Activated T-helper 2 cell treated with anti-CD3 and anti-CD28 coated beads, Interferon-gamma antibody, Interleukin-2, Interleukin-4, amounts not matched to agents 10 μg/mL and 5 μg/mL and 100 μg/mL, durations not matched to agents 14 hours and 24 hours and 36 hours (primary cell): ENCODE results near the gene ZNF771. TPM values are rescaled to one million over a fixed set of nuclear protein-coding genes. Genes with fewer than 3 reads are reported as not detected.
A peak's percentile ranks its signal among the peaks of the same experiment; 100 is the strongest.
"Not testable (repeated sequence)": the region's sequence is repeated elsewhere in the genome, so short reads cannot be mapped to it uniquely, and the experiment has no call there.

Experiments used
- DNase-seq: peaks from one replicate; pipeline ENCODE4 v3.0.0; 2021; ENCODE audit warnings: low spot score
- H3K27ac Mint-ChIP-seq: one replicate; pipeline ENCODE4 v1.8.0; 2021; ENCODE audit warnings: mixed read lengths
- H3K27me3 Mint-ChIP-seq: one replicate; pipeline ENCODE4 v1.8.0; 2021; ENCODE audit warnings: low read depth, mixed read lengths
- H3K36me3 Mint-ChIP-seq: one replicate; pipeline ENCODE4 v1.8.0; 2021; ENCODE audit warnings: low read depth, mixed read lengths
- H3K4me1 Mint-ChIP-seq: one replicate; pipeline ENCODE4 v1.8.0; 2021; ENCODE audit warnings: low read depth, mixed read lengths
- H3K4me3 Mint-ChIP-seq: one replicate; pipeline ENCODE4 v1.8.0; 2021; ENCODE audit warnings: low read depth, mild to moderate bottlenecking, moderate library complexity, mixed read lengths
- H3K9me3 Mint-ChIP-seq: one replicate; pipeline ENCODE4 v1.8.0; 2021; ENCODE audit warnings: mixed read lengths
- intact Hi-C: fragments of 100-400 bp; cut with micrococcal nuclease; formaldehyde crosslinking; loops from one replicate; pipeline ENCODE4 v1.15.1; 2023
- total RNA-seq: library from RNA; stranded (reverse); gene quantifications from 2 replicates; pipeline ENCODE4 v1.2.3, GENCODE V29; 2022

ZNF771 gene
- total RNA-seq, 1 donor from 2014 or later, result 8.3 TPM

DNA sequence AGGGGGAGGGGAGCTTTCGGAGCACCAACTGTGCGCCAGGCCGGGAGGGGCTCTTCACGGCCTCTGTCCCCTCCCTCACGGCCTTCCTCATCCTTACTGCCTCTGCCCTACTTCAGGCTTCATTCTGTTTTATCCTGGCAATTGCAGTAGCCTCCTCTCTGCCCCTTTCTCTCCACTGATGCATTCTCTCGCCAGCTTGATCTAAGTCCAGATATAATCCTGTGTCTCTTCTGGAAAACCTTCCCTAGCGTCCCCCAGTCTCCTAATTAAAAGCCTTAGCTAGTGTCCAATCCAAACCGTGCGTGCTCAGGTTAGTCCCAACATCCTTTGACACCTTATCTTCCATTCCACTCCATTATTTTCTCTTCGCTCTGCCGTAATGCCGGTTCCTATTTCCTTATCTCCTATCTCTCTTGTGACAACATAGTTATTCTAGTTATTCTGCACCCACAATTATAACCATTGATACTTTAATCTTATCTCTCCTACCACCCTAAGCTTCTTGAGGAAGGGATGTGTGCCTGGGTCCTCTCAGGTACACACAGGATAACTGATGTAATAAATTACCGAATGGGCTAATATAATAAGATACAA lies 11.3 kb upstream of the ZNF771 start:
- H3K36me3 Mint-ChIP-seq, result peaks cover 28% of the 10 kb centered on the region
- intact Hi-C loops, result loop anchor here (1.0 kb wide), 1 partner anchor 14 kb away; the partner anchor contains the start of gene SEPTIN1
- H3K4me1 Mint-ChIP-seq, result peaks cover 37% of the 10 kb centered on the region
- H3K27me3 Mint-ChIP-seq, result no peaks in the 10 kb centered on the region
- peak overlapping the region; percentile 87 for H3K4me3 Mint-ChIP-seq
- no peak for DNase-seq
- H3K9me3 Mint-ChIP-seq, result no peaks in the 10 kb centered on the region
- peak overlapping the region; percentile 88 for H3K27ac Mint-ChIP-seq

DNA sequence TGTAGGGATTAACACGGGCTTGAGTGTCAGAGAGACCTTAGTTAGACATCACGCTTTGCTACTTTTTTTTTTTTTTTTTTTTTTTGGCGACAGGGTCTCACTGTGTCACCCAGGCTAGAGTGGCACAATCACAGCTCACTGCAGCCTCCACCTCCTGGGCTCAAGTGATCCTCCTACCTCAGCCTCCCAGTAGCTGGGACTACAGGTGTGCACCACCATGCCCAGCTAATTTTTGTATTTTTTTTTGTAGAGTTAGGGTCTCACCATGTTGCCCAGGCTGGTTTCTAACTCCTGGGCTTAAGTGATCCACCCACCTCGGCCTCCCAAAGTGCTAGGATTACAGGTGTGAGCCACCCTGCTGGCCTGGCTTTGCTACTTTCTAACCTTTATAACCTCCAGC lies 10.8 kb upstream of the ZNF771 start:
- DNase-seq, H3K9me3 Mint-ChIP-seq, H3K27ac Mint-ChIP-seq, H3K27me3 Mint-ChIP-seq, intact Hi-C loops: not testable (repeated sequence)
- peaks cover 40% of the 10 kb centered on the region for H3K4me1 Mint-ChIP-seq
- H3K36me3 Mint-ChIP-seq, result peaks cover 28% of the 10 kb centered on the region
- peak overlapping the region; percentile 87 for H3K4me3 Mint-ChIP-seq

- H3K27me3 Mint-ChIP-seq, result no peaks in the 10 kb centered on the region
- intact Hi-C loops, result no loop called here
- peaks cover 41% of the 10 kb centered on the region for H3K4me1 Mint-ChIP-seq
- no peak overlapping the region for H3K27ac Mint-ChIP-seq
- no peaks in the 10 kb centered on the region for H3K9me3 Mint-ChIP-seq
- no peak for DNase-seq
- peaks cover 28% of the 10 kb centered on the region for H3K36me3 Mint-ChIP-seq
- H3K4me3 Mint-ChIP-seq, result peak overlapping the region; percentile 87
Measured at GRCh38 chr16:30397056-30397455, 10.3 kb upstream of the ZNF771 start.

- no peaks in the 10 kb centered on the region for H3K9me3 Mint-ChIP-seq
- DNase-seq, result no peak
- H3K27ac Mint-ChIP-seq, result no peak overlapping the region
- no peaks in the 10 kb centered on the region for H3K27me3 Mint-ChIP-seq
- intact Hi-C loops, result no loop called here
- no peak overlapping the region for H3K4me3 Mint-ChIP-seq
- H3K36me3 Mint-ChIP-seq, result peaks cover 28% of the 10 kb centered on the region
- H3K4me1 Mint-ChIP-seq, result peaks cover 41% of the 10 kb centered on the region
Measured at GRCh38 chr16:30397776-30398660, 9.4 kb upstream of the ZNF771 start.

- peak overlapping the region; percentile 42 for H3K4me3 Mint-ChIP-seq
- no peaks in the 10 kb centered on the region for H3K9me3 Mint-ChIP-seq
- H3K27me3 Mint-ChIP-seq, result no peaks in the 10 kb centered on the region
- peaks cover 41% of the 10 kb centered on the region for H3K4me1 Mint-ChIP-seq
- peaks cover 28% of the 10 kb centered on the region for H3K36me3 Mint-ChIP-seq
- H3K27ac Mint-ChIP-seq, result peak overlapping the region; percentile 38
- intact Hi-C loops, result no loop called here
- DNase-seq, result no peak
Measured at GRCh38 chr16:30398661-30399434, 8.6 kb upstream of the ZNF771 start.

GRCh38 chr16:30399435-30400186 lies 7.8 kb upstream of the ZNF771 start:
- no peak for DNase-seq
- H3K36me3 Mint-ChIP-seq, result peaks cover 28% of the 10 kb centered on the region
- H3K27ac Mint-ChIP-seq, result peak overlapping the region; percentile 88
- H3K27me3 Mint-ChIP-seq, result no peaks in the 10 kb centered on the region
- H3K4me1 Mint-ChIP-seq, result peaks cover 39% of the 10 kb centered on the region
- H3K9me3 Mint-ChIP-seq, result no peaks in the 10 kb centered on the region
- intact Hi-C loops, result loop anchor here (1.0 to 10.0 kb wide), 3 partner anchors 10 to 305 kb away; partner anchors contain the start of genes CD2BP2, TBX6 and YPEL3
- H3K4me3 Mint-ChIP-seq, result peak overlapping the region; percentile 86

- Mint-ChIP-seq H3K27me3 (no peaks in the 10 kb centered on the region), H3K9me3 (no peaks in the 10 kb centered on the region), H3K4me1 (peaks cover 31% of the 10 kb centered on the region), H3K36me3 (peaks cover 21% of the 10 kb centered on the region), H3K4me3 (peak overlapping the region; percentile 61), H3K27ac (peak overlapping the region; percentile 40)
- intact Hi-C loops, result loop anchor here (10.0 kb wide), 2 partner anchors 47 to 307 kb away; partner anchors contain the start of genes CD2BP2, TBX6 and YPEL3
- DNase-seq, result no peak
Measured at GRCh38 chr16:30401768-30402425, 5.5 kb upstream of the ZNF771 start.

GRCh38 chr16:30406795-30407101 lies 658 bp upstream of the ZNF771 start:
- no peaks in the 10 kb centered on the region for H3K27me3 Mint-ChIP-seq
- peak overlapping the region; percentile 97 for H3K27ac Mint-ChIP-seq
- DNase-seq, result no peak
- H3K36me3 Mint-ChIP-seq, result peaks cover 17% of the 10 kb centered on the region
- peaks cover 24% of the 10 kb centered on the region for H3K4me1 Mint-ChIP-seq
- peak overlapping the region; percentile 95 for H3K4me3 Mint-ChIP-seq
- H3K9me3 Mint-ChIP-seq, result no peaks in the 10 kb centered on the region
- intact Hi-C loops, result loop anchor here (2.0 to 10.0 kb wide), 5 partner anchors 24 to 312 kb away; partner anchors contain the start of genes CD2BP2, DCTPP1, MAPK3 and TBX6

DNA sequence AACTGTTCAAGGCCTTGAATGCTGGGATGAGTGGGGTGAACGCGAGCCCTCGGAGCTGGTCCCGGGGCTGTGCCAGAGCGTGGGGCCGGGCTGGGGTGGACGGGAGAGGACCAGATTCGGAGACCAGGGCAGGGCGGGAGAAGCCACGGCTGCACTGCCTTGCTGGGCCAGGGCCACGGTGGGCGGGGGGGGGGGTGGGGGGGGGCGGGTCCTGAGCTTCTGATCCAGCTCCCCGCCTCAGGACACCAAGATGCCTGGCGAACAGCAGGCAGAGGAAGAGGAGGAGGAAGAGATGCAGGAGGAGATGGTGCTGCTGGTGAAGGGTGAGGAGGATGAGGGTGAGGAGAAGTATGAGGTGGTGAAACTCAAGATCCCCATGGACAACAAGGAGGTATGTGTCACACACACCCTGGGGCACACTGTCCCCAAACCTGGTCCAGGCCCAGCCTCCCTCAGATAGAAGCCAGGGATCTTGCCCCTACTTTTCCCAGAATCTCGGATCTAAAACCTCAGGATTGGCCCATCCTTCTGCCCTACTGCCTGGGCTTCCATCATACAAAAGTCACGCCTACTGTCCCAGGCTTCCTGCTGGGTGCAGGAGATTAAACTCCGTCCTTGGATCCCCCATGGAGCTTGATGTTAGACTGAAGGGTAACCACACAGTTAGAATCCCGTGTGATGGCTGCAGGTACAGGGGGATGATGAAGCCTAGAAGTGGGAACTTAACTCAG lies 563 bp downstream of the ZNF771 start:
- H3K27ac Mint-ChIP-seq, result peak overlapping the region; percentile 79
- DNase-seq, result no peak
- H3K4me1 Mint-ChIP-seq, result peaks cover 28% of the 10 kb centered on the region
- H3K9me3 Mint-ChIP-seq, result no peaks in the 10 kb centered on the region
- intact Hi-C loops, result loop anchor here (2.0 to 10.0 kb wide), 6 partner anchors 23 to 313 kb away; partner anchors contain the start of genes CD2BP2, DCTPP1, MAPK3 and TBC1D10B
- peaks cover 23% of the 10 kb centered on the region for H3K36me3 Mint-ChIP-seq
- H3K27me3 Mint-ChIP-seq, result no peaks in the 10 kb centered on the region
- peak overlapping the region; percentile 80 for H3K4me3 Mint-ChIP-seq

- peak; percentile 85 for DNase-seq
- Mint-ChIP-seq H3K36me3 (peaks cover 32% of the 10 kb centered on the region), H3K4me3 (peak overlapping the region; percentile 80), H3K27ac (peak overlapping the region; percentile 22), H3K4me1 (peaks cover 29% of the 10 kb centered on the region), H3K9me3 (no peaks in the 10 kb centered on the region), H3K27me3 (no peaks in the 10 kb centered on the region)
- intact Hi-C loops, result loop anchor here (1.0 to 10.0 kb wide), 5 partner anchors 9 to 315 kb away; partner anchors contain the start of genes CD2BP2, MAPK3, TBC1D10B and TBX6
Measured at GRCh38 chr16:30409125-30410060, 2.0 kb downstream of the ZNF771 start.
